Body of pancreas (tissue), 4 donors: ENCODE measurements around the gene PDE4D. TPM values are rescaled to one million over a fixed set of nuclear protein-coding genes. Genes with fewer than 3 reads are reported as not detected.

ENCODE experiments used
- ATAC-seq: fragments of 150-250 bp; one replicate; pipeline ENCODE4 v1.9.1; 2016
- DNase-seq, 4 donors: peaks; one replicate each; pipeline ENCODE4 v3.0.0-alpha.2; 2019
- H3K27ac ChIP-seq, 4 donors: fragments of 200-600 bp; sonication (generic); 1 replicate in 3 of 4; 2 replicates in 1 of 4; pipeline versions ENCODE4 v1.5.1 to v1.6.1; 2016 to 2019; ENCODE audit warnings: mild to moderate bottlenecking in 1 of 4, mixed read lengths in 1 of 4, moderate library complexity in 1 of 4
- H3K27me3 ChIP-seq, 2 donors: fragments of 200-600 bp; sonication (generic); one replicate each; pipeline ENCODE4 v1.6.0; 2016; ENCODE audit warnings: mild to moderate bottlenecking in 1 of 2
- H3K36me3 ChIP-seq, 2 donors: fragments of 200-600 bp; sonication (generic); replicated peaks in 1 of 2; 2 replicates each; pipeline ENCODE4 v1.5.1; 2016; ENCODE audit warnings: low read depth in 2 of 2; ENCODE audit not compliant: insufficient read depth in 1 of 2
- H3K4me1 ChIP-seq: fragments of 200-600 bp; sonication (generic); one replicate; pipeline ENCODE4 v1.6.0; 2016
- H3K4me3 ChIP-seq, 2 donors: fragments of 200-600 bp; sonication (generic); 1 replicate in 1 of 2; 2 replicates in 1 of 2; pipeline ENCODE4 v1.5.1; 2016 to 2019
- H3K9me3 ChIP-seq, 3 donors: fragments of 200-600 bp; sonication (generic); 1 replicate in 2 of 3; 2 replicates in 1 of 3; pipeline ENCODE4 v1.5.1; 2016
- CTCF ChIP-seq, 7 experiments: fragments of 450-650 bp in 4 of 7; fragments of 200-600 bp in 3 of 7; sonication (generic) in 3 of 7; IDR thresholded peaks; one replicate each; pipeline ENCODE4 v1.5.1; 2016 to 2019; ENCODE audit warnings: antibody characterized with exemption in 7 of 7
- POLR2A ChIP-seq, 3 donors: fragments of 450-650 bp; IDR thresholded peaks; one replicate each; pipeline ENCODE4 v1.6.1; 2016; ENCODE audit warnings: antibody characterized with exemption in 3 of 3, mild to moderate bottlenecking in 2 of 3
- WGBS, 2 donors: methylation state at CpG; one replicate each; pipeline ENCODE4 v1.1.5; 2017; 5-methylcytosine and 5-hydroxymethylcytosine counted together
- intact Hi-C: fragments of 100-400 bp; cut with DNase I; formaldehyde crosslinking; loops from one replicate; pipeline ENCODE4 v1.15.1; 2023
- total RNA-seq, 2 donors: library from RNA; depleted of rRNA; stranded (reverse); fragments of >200 nt; gene quantifications; one replicate each; pipeline ENCODE4 v1.1.0, GENCODE V29; 2016

The PDE4D gene
- total RNA-seq, 2 donors from 2014 or later = 8.6 to 9.2 TPM

GRCh38 chr5:59301727-59302126, 591.8 kb downstream of the PDE4D start:
- intact Hi-C loops = no loop called here
- 85 to 86% methylated on average over 4 of the region's 4 CpGs for WGBS, 2 donors

GRCh38 chr5:59300930-59301329, 592.6 kb downstream of the PDE4D start:
- no peak overlapping the region for H3K4me3 ChIP-seq
- intact Hi-C loops = no loop called here
- H3K36me3 ChIP-seq = no peaks in the 10 kb centered on the region
- H3K27ac ChIP-seq = no peak overlapping the region
- DNase-seq (no peak), ATAC-seq (no peak)
- H3K4me1 ChIP-seq = peaks cover 12% of the 10 kb centered on the region
- H3K27me3 ChIP-seq = no peaks in the 10 kb centered on the region
- no peaks in the 10 kb centered on the region for H3K9me3 ChIP-seq
- WGBS, 2 donors = 83 to 91% methylated on average over 1 of the region's 1 CpG
- TF ChIP-seq POLR2A (IDR thresholded peaks at IDR 0.05) (no peak), CTCF (IDR thresholded peaks at IDR 0.05) (no peak)

More at GRCh38 chr5:59301727-59302126, 591.8 kb downstream of the PDE4D start:
- Histone ChIP-seq H3K4me3 (no peak overlapping the region), H3K9me3 (no peaks in the 10 kb centered on the region), H3K27me3 (no peaks in the 10 kb centered on the region), H3K36me3 (no peaks in the 10 kb centered on the region), H3K4me1 (peaks cover 7% of the 10 kb centered on the region), H3K27ac (no peak overlapping the region)
- DNase-seq = no peak
- ATAC-seq = no peak
- TF ChIP-seq CTCF (IDR thresholded peaks at IDR 0.05) = no peak
- no peak for TF ChIP-seq POLR2A (IDR thresholded peaks at IDR 0.05)

GRCh38 chr5:59299006-59299405, 594.5 kb downstream of the PDE4D start:
- H3K27me3 ChIP-seq = no peaks in the 10 kb centered on the region
- intact Hi-C loops = no loop called here
- no peak for TF ChIP-seq POLR2A (IDR thresholded peaks at IDR 0.05)
- TF ChIP-seq CTCF (IDR thresholded peaks at IDR 0.05) = no peak
- no peaks in the 10 kb centered on the region for H3K9me3 ChIP-seq
- no peak overlapping the region for H3K4me3 ChIP-seq
- DNase-seq (no peak), ATAC-seq (no peak)
- H3K27ac ChIP-seq = no peak overlapping the region
- H3K4me1 ChIP-seq = peaks cover 12% of the 10 kb centered on the region
- no peaks in the 10 kb centered on the region for H3K36me3 ChIP-seq
- 80 to 83% methylated on average over 3 of the region's 3 CpGs for WGBS, 2 donors

- no peak overlapping the region for H3K4me3 ChIP-seq
- no peaks in the 10 kb centered on the region for H3K27me3 ChIP-seq
- H3K27ac ChIP-seq = peak overlapping the region; percentile 72 to 82 (median 78)
- no peaks in the 10 kb centered on the region for H3K9me3 ChIP-seq
- no peaks in the 10 kb centered on the region for H3K36me3 ChIP-seq
- H3K4me1 ChIP-seq = peaks cover 12% of the 10 kb centered on the region
- intact Hi-C loops = no loop called here
- ATAC-seq = peak; percentile 92
- no peak for TF ChIP-seq POLR2A (IDR thresholded peaks at IDR 0.05)
- no peak for TF ChIP-seq CTCF (IDR thresholded peaks at IDR 0.05)
- DNase-seq = peak in 1 of 4 donors; percentile 12
- 3 to 9% methylated on average over 5 of the region's 5 CpGs for WGBS, 2 donors
These were observed 596.9 kb downstream of the PDE4D start for GRCh38 chr5:59296317-59297264.
